ENCODE measurements around the gene COMMD1.

GRCh38 chr2:62112179-62112578 lies 206.7 kb downstream of the COMMD1 start:
- TF ChIP-seq, protein P1, sequence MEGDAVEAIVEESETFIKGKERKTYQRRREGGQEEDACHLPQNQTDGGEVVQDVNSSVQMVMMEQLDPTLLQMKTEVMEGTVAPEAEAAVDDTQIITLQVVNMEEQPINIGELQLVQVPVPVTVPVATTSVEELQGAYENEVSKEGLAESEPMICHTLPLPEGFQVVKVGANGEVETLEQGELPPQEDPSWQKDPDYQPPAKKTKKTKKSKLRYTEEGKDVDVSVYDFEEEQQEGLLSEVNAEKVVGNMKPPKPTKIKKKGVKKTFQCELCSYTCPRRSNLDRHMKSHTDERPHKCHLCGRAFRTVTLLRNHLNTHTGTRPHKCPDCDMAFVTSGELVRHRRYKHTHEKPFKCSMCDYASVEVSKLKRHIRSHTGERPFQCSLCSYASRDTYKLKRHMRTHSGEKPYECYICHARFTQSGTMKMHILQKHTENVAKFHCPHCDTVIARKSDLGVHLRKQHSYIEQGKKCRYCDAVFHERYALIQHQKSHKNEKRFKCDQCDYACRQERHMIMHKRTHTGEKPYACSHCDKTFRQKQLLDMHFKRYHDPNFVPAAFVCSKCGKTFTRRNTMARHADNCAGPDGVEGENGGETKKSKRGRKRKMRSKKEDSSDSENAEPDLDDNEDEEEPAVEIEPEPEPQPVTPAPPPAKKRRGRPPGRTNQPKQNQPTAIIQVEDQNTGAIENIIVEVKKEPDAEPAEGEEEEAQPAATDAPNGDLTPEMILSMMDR (IDR thresholded peaks at IDR 0.05): no peak
- TF ChIP-seq POLR2A (IDR thresholded peaks at IDR 0.05): no peak

Measured in ovary (tissue), 3 donors.